GM23338 (cell line): ENCODE results near the gene IFT43. TPM values are rescaled to one million over a fixed set of nuclear protein-coding genes. Genes with fewer than 3 reads are reported as not detected.

ENCODE experiments used
- ATAC-seq: fragments of 200-7000 bp; cut with Tn5 transposase; 3 replicates; pipeline ENCODE4 v1.9.1; 2020
- DNase-seq: peaks from one replicate; pipeline ENCODE4 v3.0.0-alpha.2; 2015; ENCODE audit warnings: low spot score
- H2AFZ ChIP-seq: fragments of 200-600 bp; sonication (generic); 2 replicates; pipeline ENCODE4 v1.8.0; 2016; ENCODE audit warnings: antibody characterized with exemption, mild to moderate bottlenecking, moderate library complexity
- H3F3A ChIP-seq: fragments of 200-600 bp; sonication (generic); replicated peaks from 2 replicates; pipeline ENCODE4 v1.8.0; 2017; ENCODE audit warnings: antibody characterized with exemption, mixed run types, low read depth
- H3K27ac ChIP-seq: fragments of 200-600 bp; sonication (generic); 2 replicates; pipeline ENCODE4 v1.6.1; 2016; ENCODE audit warnings: low read depth
- H3K27me3 ChIP-seq: fragments of 200-600 bp; sonication (generic); 2 replicates; pipeline ENCODE4 v1.8.0; 2016; ENCODE audit warnings: mild to moderate bottlenecking, mixed run types, moderate library complexity; ENCODE audit not compliant: insufficient read depth
- H3K36me3 ChIP-seq: fragments of 200-600 bp; sonication (generic); 2 replicates; pipeline ENCODE4 v1.8.0; 2016; ENCODE audit warnings: mild to moderate bottlenecking; ENCODE audit not compliant: insufficient read depth
- H3K4me1 ChIP-seq: fragments of 200-600 bp; sonication (generic); 2 replicates; pipeline ENCODE4 v1.8.0; 2016; ENCODE audit warnings: mild to moderate bottlenecking, moderate library complexity; ENCODE audit not compliant: insufficient read depth
- H3K4me2 ChIP-seq: fragments of 200-600 bp; sonication (generic); 2 replicates; pipeline ENCODE4 v1.7.1; 2017; ENCODE audit warnings: mixed run types
- H3K4me3 ChIP-seq: fragments of 200-600 bp; sonication (generic); 2 replicates; pipeline ENCODE4 v1.6.1; 2016; ENCODE audit warnings: mixed run types
- H3K79me2 ChIP-seq: fragments of 200-600 bp; sonication (generic); replicated peaks from 2 replicates; pipeline ENCODE4 v1.8.0; 2017; ENCODE audit warnings: mild to moderate bottlenecking; ENCODE audit not compliant: insufficient read depth
- H3K9me2 ChIP-seq: fragments of 200-600 bp; sonication (generic); 2 replicates; pipeline ENCODE4 v1.8.0; 2017; ENCODE audit not compliant: insufficient read depth
- H4K20me1 ChIP-seq: fragments of 200-600 bp; sonication (generic); replicated peaks from 2 replicates; pipeline ENCODE4 v1.8.0; 2017; ENCODE audit warnings: mild to moderate bottlenecking; ENCODE audit not compliant: insufficient read depth
- H3K27ac Mint-ChIP-seq: 2 replicates; pipeline ENCODE4 v1.8.0; 2020; ENCODE audit warnings: inconsistent platforms, mild to moderate bottlenecking, moderate library complexity, mixed read lengths
- H3K27me3 Mint-ChIP-seq: 3 replicates; pipeline ENCODE4 v1.8.0; 2022; ENCODE audit warnings: low read depth, mild to moderate bottlenecking, moderate library complexity, mixed read lengths, inconsistent platforms; ENCODE audit not compliant: insufficient read depth, poor library complexity
- H3K36me3 Mint-ChIP-seq: 3 replicates; pipeline ENCODE4 v1.8.0; 2021; ENCODE audit warnings: low read depth, mild to moderate bottlenecking, inconsistent platforms, moderate library complexity, mixed read lengths
- H3K4me1 Mint-ChIP-seq: 3 replicates; pipeline ENCODE4 v1.8.0; 2020; ENCODE audit warnings: mild to moderate bottlenecking, inconsistent platforms, mixed read lengths
- H3K4me3 Mint-ChIP-seq: 3 replicates; pipeline ENCODE4 v1.8.0; 2021; ENCODE audit warnings: moderate library complexity, mild to moderate bottlenecking, inconsistent platforms, mixed read lengths
- H3K9me3 Mint-ChIP-seq: 3 replicates; pipeline ENCODE4 v1.8.0; 2020; ENCODE audit warnings: moderate library complexity, mild to moderate bottlenecking, inconsistent platforms, mixed read lengths
- CTCF ChIP-seq, 2 experiments: fragments of 200-600 bp in 1 of 2; sonication (generic) in 1 of 2; conservative IDR thresholded peaks; 2 replicates each; pipeline versions ENCODE4 v1.5.1 to v1.6.1; 2016 to 2017; ENCODE audit warnings: antibody characterized with exemption in 2 of 2, low read depth in 2 of 2, mild to moderate bottlenecking in 2 of 2, moderate library complexity in 1 of 2
- EZH2 ChIP-seq: fragments of 200-600 bp; sonication (generic); IDR thresholded peaks from one replicate; pipeline ENCODE4 v1.8.0; 2017; ENCODE audit warnings: antibody characterized with exemption, mild to moderate bottlenecking, low read depth; ENCODE audit not compliant: unreplicated experiment
- EZH2phosphoT487 ChIP-seq: fragments of 200-600 bp; sonication (generic); IDR thresholded peaks from one replicate; pipeline ENCODE4 v1.8.1; 2018; ENCODE audit warnings: antibody characterized with exemption; ENCODE audit not compliant: unreplicated experiment
- ZNF114 ChIP-seq: fragments of 250-450 bp; sonication (Bioruptor Pico); IDR thresholded peaks from 2 replicates; pipeline ENCODE4 v1.5.0; 2020; ENCODE audit warnings: mild to moderate bottlenecking, moderate library complexity
- ZNF331 ChIP-seq: fragments of 250-450 bp; sonication (Bioruptor Pico); IDR thresholded peaks from 2 replicates; pipeline ENCODE4 v1.5.0; 2020; ENCODE audit warnings: low read depth, mild to moderate bottlenecking, moderate library complexity
- ZNF462 ChIP-seq: fragments of 250-450 bp; sonication (Bioruptor Pico); IDR thresholded peaks from 2 replicates; pipeline ENCODE4 v1.5.0; 2020; ENCODE audit warnings: mild to moderate bottlenecking, moderate library complexity
- polyA plus RNA-seq: library from polyadenylated mRNA; unstranded; fragments of >200 nt; fragmentation: Nextera tagmentation; extraction: Ambion mirVana; gene quantifications from 2 replicates; pipeline ENCODE4 v1.2.1, GENCODE V29; 2016
- total RNA-seq: library from RNA; depleted of rRNA; stranded (reverse); fragments of >200 nt; shearing (Covaris generic); gene quantifications from 2 replicates; pipeline ENCODE4 v1.2.3, GENCODE V29; 2014
- TF ChIP-seq, protein P1 (sequence below): IDR thresholded peaks from one replicate; pipeline ENCODE4 v1.6.1; 2018; ENCODE audit warnings: antibody characterized with exemption; ENCODE audit not compliant: unreplicated experiment
- TF ChIP-seq, protein P2 (sequence below): IDR thresholded peaks from 2 replicates; pipeline ENCODE4 v1.6.1; 2016; ENCODE audit warnings: antibody characterized with exemption

IFT43 gene
- total and polyA plus RNA-seq, 2 experiments from 2014 or later = 21.5 to 43.1 TPM

DNA sequence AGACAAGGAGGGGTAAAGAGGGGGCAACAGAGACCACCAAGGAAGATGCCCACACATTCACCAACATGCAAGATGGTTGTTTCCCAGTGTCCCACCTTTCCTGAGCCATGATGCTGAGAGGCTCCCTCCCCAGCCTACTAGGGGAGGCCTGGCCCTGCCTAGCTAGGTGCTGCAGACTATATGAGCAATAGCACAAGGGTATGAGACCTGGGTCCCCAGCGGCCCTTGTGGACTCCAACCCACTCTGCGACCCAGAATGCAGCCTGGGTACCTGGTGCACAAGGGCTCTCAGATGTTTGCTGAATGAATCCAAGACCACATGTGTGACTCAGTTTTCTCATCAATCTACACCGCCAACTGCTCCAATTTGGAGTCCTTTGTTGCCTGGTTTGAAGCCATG is 17.7 kb upstream of the IFT43 start:
- Histone ChIP-seq H4K20me1 (no peaks in the 10 kb centered on the region), H2AFZ (no peak overlapping the region), H3K79me2 (no peaks in the 10 kb centered on the region), H3F3A (no peaks in the 10 kb centered on the region), H3K27ac (no peak overlapping the region), H3K27me3 (no peaks in the 10 kb centered on the region), H3K9me2 (0 out of 2 replicates have a peak, but pooled peaks cover under 1% of the 10 kb centered on the region), H3K4me2 (no peak overlapping the region), H3K36me3 (no peaks in the 10 kb centered on the region), H3K4me3 (no peak overlapping the region), H3K4me1 (peaks cover 10% of the 10 kb centered on the region)
- H3K9me3 Mint-ChIP-seq = no peaks in the 10 kb centered on the region
- TF ChIP-seq ZNF462 (CRISPR knock-in tag) (no peak), EZH2phosphoT487 (no peak), ZNF114 (CRISPR knock-in tag) (no peak), EZH2 (no peak)
- no peaks in the 10 kb centered on the region for H3K36me3 Mint-ChIP-seq
- no peak overlapping the region for H3K27ac Mint-ChIP-seq
- DNase-seq (no peak), ATAC-seq (no peak)
- no peak overlapping the region for H3K4me3 Mint-ChIP-seq
- peaks cover 3% of the 10 kb centered on the region for H3K27me3 Mint-ChIP-seq
- H3K4me1 Mint-ChIP-seq = peaks cover 13% of the 10 kb centered on the region

- H4K20me1 ChIP-seq = no peaks in the 10 kb centered on the region
- H3K4me1 ChIP-seq = peaks cover 10% of the 10 kb centered on the region
- H3K79me2 ChIP-seq = no peaks in the 10 kb centered on the region
- H3K27ac ChIP-seq = no peak overlapping the region
- DNase-seq (no peak), ATAC-seq (no peak)
- no peak overlapping the region for H3K4me3 ChIP-seq
- H2AFZ ChIP-seq = no peak overlapping the region
- no peaks in the 10 kb centered on the region for H3K27me3 ChIP-seq
- H3F3A ChIP-seq = no peaks in the 10 kb centered on the region
- no peaks in the 10 kb centered on the region for H3K9me2 ChIP-seq
- Mint-ChIP-seq H3K36me3 (no peaks in the 10 kb centered on the region), H3K9me3 (no peaks in the 10 kb centered on the region), H3K27ac (no peak overlapping the region), H3K4me1 (peaks cover 17% of the 10 kb centered on the region), H3K4me3 (no peak overlapping the region), H3K27me3 (peaks cover 3% of the 10 kb centered on the region)
- no peaks in the 10 kb centered on the region for H3K36me3 ChIP-seq
- TF ChIP-seq, protein P1, sequence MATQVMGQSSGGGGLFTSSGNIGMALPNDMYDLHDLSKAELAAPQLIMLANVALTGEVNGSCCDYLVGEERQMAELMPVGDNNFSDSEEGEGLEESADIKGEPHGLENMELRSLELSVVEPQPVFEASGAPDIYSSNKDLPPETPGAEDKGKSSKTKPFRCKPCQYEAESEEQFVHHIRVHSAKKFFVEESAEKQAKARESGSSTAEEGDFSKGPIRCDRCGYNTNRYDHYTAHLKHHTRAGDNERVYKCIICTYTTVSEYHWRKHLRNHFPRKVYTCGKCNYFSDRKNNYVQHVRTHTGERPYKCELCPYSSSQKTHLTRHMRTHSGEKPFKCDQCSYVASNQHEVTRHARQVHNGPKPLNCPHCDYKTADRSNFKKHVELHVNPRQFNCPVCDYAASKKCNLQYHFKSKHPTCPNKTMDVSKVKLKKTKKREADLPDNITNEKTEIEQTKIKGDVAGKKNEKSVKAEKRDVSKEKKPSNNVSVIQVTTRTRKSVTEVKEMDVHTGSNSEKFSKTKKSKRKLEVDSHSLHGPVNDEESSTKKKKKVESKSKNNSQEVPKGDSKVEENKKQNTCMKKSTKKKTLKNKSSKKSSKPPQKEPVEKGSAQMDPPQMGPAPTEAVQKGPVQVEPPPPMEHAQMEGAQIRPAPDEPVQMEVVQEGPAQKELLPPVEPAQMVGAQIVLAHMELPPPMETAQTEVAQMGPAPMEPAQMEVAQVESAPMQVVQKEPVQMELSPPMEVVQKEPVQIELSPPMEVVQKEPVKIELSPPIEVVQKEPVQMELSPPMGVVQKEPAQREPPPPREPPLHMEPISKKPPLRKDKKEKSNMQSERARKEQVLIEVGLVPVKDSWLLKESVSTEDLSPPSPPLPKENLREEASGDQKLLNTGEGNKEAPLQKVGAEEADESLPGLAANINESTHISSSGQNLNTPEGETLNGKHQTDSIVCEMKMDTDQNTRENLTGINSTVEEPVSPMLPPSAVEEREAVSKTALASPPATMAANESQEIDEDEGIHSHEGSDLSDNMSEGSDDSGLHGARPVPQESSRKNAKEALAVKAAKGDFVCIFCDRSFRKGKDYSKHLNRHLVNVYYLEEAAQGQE = no peak
- TF ChIP-seq CTCF (conservative IDR thresholded peaks at IDR 0.05; ENCODE audit: low read depth in 2 of 2) (no peak), ZNF331 (CRISPR knock-in tag) (no peak)
- TF ChIP-seq, protein P2, sequence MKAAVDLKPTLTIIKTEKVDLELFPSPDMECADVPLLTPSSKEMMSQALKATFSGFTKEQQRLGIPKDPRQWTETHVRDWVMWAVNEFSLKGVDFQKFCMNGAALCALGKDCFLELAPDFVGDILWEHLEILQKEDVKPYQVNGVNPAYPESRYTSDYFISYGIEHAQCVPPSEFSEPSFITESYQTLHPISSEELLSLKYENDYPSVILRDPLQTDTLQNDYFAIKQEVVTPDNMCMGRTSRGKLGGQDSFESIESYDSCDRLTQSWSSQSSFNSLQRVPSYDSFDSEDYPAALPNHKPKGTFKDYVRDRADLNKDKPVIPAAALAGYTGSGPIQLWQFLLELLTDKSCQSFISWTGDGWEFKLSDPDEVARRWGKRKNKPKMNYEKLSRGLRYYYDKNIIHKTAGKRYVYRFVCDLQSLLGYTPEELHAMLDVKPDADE = no peak
- no peak overlapping the region for H3K4me2 ChIP-seq
These were observed 17.1 kb upstream of the IFT43 start for GRCh38 chr14:75968456-75968855.
